ENCODE results near the gene UBXN6.

DNA sequence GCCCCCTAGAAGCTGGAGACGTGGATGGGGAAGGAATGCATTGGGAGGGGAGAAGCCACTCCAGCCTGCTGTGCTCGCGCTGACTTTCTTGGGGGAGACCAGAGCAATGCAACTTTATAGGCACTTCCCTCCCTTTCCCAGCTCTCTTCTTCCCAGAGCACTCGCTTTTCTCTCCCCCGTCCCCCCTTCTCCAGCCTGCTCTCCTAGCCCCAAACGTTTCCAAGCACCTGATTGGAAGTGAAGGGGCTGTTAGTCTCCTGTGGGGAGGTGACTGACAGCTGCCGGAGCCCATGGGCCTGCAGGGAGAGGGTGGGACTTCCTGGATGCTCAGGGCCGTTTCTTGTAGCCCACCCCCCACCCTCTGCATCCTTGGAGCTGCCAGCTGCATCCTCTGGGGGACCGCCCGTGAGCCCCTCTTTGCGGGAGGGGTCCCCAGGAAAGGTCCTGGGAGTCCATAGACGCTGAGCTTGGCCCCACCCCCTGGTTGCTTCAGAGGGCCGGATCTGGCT lies 17.0 kb upstream of the UBXN6 start:
- TF ChIP-seq, protein P1, sequence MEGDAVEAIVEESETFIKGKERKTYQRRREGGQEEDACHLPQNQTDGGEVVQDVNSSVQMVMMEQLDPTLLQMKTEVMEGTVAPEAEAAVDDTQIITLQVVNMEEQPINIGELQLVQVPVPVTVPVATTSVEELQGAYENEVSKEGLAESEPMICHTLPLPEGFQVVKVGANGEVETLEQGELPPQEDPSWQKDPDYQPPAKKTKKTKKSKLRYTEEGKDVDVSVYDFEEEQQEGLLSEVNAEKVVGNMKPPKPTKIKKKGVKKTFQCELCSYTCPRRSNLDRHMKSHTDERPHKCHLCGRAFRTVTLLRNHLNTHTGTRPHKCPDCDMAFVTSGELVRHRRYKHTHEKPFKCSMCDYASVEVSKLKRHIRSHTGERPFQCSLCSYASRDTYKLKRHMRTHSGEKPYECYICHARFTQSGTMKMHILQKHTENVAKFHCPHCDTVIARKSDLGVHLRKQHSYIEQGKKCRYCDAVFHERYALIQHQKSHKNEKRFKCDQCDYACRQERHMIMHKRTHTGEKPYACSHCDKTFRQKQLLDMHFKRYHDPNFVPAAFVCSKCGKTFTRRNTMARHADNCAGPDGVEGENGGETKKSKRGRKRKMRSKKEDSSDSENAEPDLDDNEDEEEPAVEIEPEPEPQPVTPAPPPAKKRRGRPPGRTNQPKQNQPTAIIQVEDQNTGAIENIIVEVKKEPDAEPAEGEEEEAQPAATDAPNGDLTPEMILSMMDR (IDR thresholded peaks at IDR 0.05) = no peak
- TF ChIP-seq POLR2A (IDR thresholded peaks at IDR 0.05) = no peak
- no peak for TF ChIP-seq POLR2AphosphoS5 (IDR thresholded peaks at IDR 0.05)
